GM21528 (cell line): ENCODE measurements around the gene IL1RL1.
A peak's percentile ranks its signal among the peaks of the same experiment; 100 is the strongest.

Source experiments
- ATAC-seq: cut with Tn5 transposase; IDR thresholded peaks from one replicate; pipeline ENCODE4 v1.9.1; 2021; ENCODE audit warnings: mild to moderate bottlenecking, moderate library complexity; ENCODE audit not compliant: unreplicated experiment, low FRiP score

IL1RL1 gene

GRCh38 chr2:102365763-102366162 lies 54.4 kb downstream of the IL1RL1 start:
- no peak for ATAC-seq

- ATAC-seq, result peak; percentile 60
Observed at GRCh38 chr2:102366406-102367112, 55.2 kb downstream of the IL1RL1 start.

GRCh38 chr2:102367331-102367971 lies 56.1 kb downstream of the IL1RL1 start:
- ATAC-seq, result peak; percentile 81

GRCh38 chr2:102368461-102369109 lies 57.2 kb downstream of the IL1RL1 start:
- no peak for ATAC-seq

GRCh38 chr2:102369866-102370265 lies 58.5 kb downstream of the IL1RL1 start:
- ATAC-seq, result no peak

- ATAC-seq, result no peak
Observed at GRCh38 chr2:102376052-102376591, 64.8 kb downstream of the IL1RL1 start.

GRCh38 chr2:102383722-102384121 lies 72.4 kb downstream of the IL1RL1 start:
- no peak for ATAC-seq

GRCh38 chr2:102385522-102385921 lies 74.2 kb downstream of the IL1RL1 start:
- ATAC-seq, result no peak

GRCh38 chr2:102386004-102386403 lies 74.6 kb downstream of the IL1RL1 start:
- ATAC-seq, result no peak

- no peak for ATAC-seq
Observed at GRCh38 chr2:102386867-102387541, 75.6 kb downstream of the IL1RL1 start.

GRCh38 chr2:102387763-102388546 lies 76.6 kb downstream of the IL1RL1 start:
- no peak for ATAC-seq

- ATAC-seq, result no peak
Observed at GRCh38 chr2:102391565-102391964, 80.2 kb downstream of the IL1RL1 start.

- no peak for ATAC-seq
Observed at GRCh38 chr2:102392096-102392495, 80.7 kb downstream of the IL1RL1 start.

GRCh38 chr2:102392942-102393341 lies 81.6 kb downstream of the IL1RL1 start:
- ATAC-seq, result no peak

- ATAC-seq, result no peak
Observed at GRCh38 chr2:102396012-102396411, 84.6 kb downstream of the IL1RL1 start.

- ATAC-seq, result no peak
Observed at GRCh38 chr2:102397209-102397608, 85.8 kb downstream of the IL1RL1 start.

GRCh38 chr2:102399499-102400141 lies 88.3 kb downstream of the IL1RL1 start:
- no peak for ATAC-seq

GRCh38 chr2:102401456-102401855 lies 90.1 kb downstream of the IL1RL1 start:
- ATAC-seq, result no peak
